Ascending aorta (tissue), 2 donors: ENCODE measurements around the gene POLK. TPM values are rescaled to one million over a fixed set of nuclear protein-coding genes. Genes with fewer than 3 reads are reported as not detected.

Experiments used
- DNase-seq, 2 donors: peaks; one replicate each; pipeline ENCODE4 v3.0.0-alpha.2; 2019; ENCODE audit warnings: low spot score in 2 of 2
- H3K27ac ChIP-seq, 2 donors: fragments of 200-600 bp; sonication (generic); one replicate each; pipeline ENCODE4 v1.5.1; 2016 to 2017; ENCODE audit warnings: mild to moderate bottlenecking in 1 of 2
- H3K27me3 ChIP-seq: fragments of 200-600 bp; sonication (generic); one replicate; pipeline ENCODE4 v1.5.1; 2017
- H3K36me3 ChIP-seq, 2 donors: fragments of 200-600 bp; sonication (generic); one replicate each; pipeline ENCODE4 v1.5.1; 2016
- H3K4me1 ChIP-seq, 2 donors: fragments of 200-600 bp; sonication (generic); one replicate each; pipeline ENCODE4 v1.5.1; 2016 to 2017; ENCODE audit warnings: mild to moderate bottlenecking in 1 of 2
- H3K4me3 ChIP-seq, 2 donors: fragments of 200-600 bp; sonication (generic); one replicate each; pipeline ENCODE4 v1.5.1; 2016 to 2017; ENCODE audit warnings: mild to moderate bottlenecking in 1 of 2
- H3K9me3 ChIP-seq, 2 donors: fragments of 200-600 bp; sonication (generic); one replicate each; pipeline ENCODE4 v1.5.1; 2016
- CTCF ChIP-seq, 3 experiments: fragments of 200-600 bp in 2 of 3; fragments of 450-650 bp in 1 of 3; sonication (generic) in 2 of 3; IDR thresholded peaks; one replicate each; pipeline ENCODE4 v1.5.1; 2016 to 2019; ENCODE audit warnings: antibody characterized with exemption in 3 of 3, mild to moderate bottlenecking in 1 of 3, moderate library complexity in 1 of 3
- intact Hi-C: fragments of 100-400 bp; cut with DNase I; formaldehyde crosslinking; loops from one replicate; pipeline ENCODE4 v1.15.1; 2023
- total RNA-seq: library from RNA; depleted of rRNA; stranded (reverse); fragments of >200 nt; gene quantifications from one replicate; pipeline ENCODE4 v1.1.0, GENCODE V29; 2016

The POLK gene
- total RNA-seq, 1 donor from 2014 or later = 19.4 TPM

GRCh38 chr5:75623846-75624245, 112.2 kb downstream of the POLK start:
- Histone ChIP-seq H3K36me3 (no peaks in the 10 kb centered on the region), H3K27ac (no peak overlapping the region), H3K4me3 (no peak overlapping the region), H3K9me3 (no peaks in the 10 kb centered on the region), H3K27me3 (no peaks in the 10 kb centered on the region), H3K4me1 (no peaks in the 10 kb centered on the region)
- intact Hi-C loops = no loop called here
- DNase-seq = no peak
- TF ChIP-seq CTCF (IDR thresholded peaks at IDR 0.05) = no peak

GRCh38 chr5:75626959-75627358, 115.3 kb downstream of the POLK start:
- H3K36me3 ChIP-seq = no peaks in the 10 kb centered on the region
- H3K9me3 ChIP-seq = no peaks in the 10 kb centered on the region
- no peak overlapping the region for H3K4me3 ChIP-seq
- DNase-seq = no peak
- TF ChIP-seq CTCF (IDR thresholded peaks at IDR 0.05) = no peak
- intact Hi-C loops = no loop called here
- H3K27ac ChIP-seq = no peak overlapping the region
- H3K27me3 ChIP-seq = no peaks in the 10 kb centered on the region
- no peaks in the 10 kb centered on the region for H3K4me1 ChIP-seq

GRCh38 chr5:75627801-75628200, 116.1 kb downstream of the POLK start:
- H3K9me3 ChIP-seq = no peaks in the 10 kb centered on the region
- no peak overlapping the region for H3K4me3 ChIP-seq
- no peaks in the 10 kb centered on the region for H3K4me1 ChIP-seq
- no peak for DNase-seq
- no peaks in the 10 kb centered on the region for H3K36me3 ChIP-seq
- no peaks in the 10 kb centered on the region for H3K27me3 ChIP-seq
- no peak for TF ChIP-seq CTCF (IDR thresholded peaks at IDR 0.05)
- intact Hi-C loops = no loop called here
- H3K27ac ChIP-seq = no peak overlapping the region

- intact Hi-C loops = no loop called here
- no peak for TF ChIP-seq CTCF (IDR thresholded peaks at IDR 0.05)
- Histone ChIP-seq H3K4me1 (no peaks in the 10 kb centered on the region), H3K27ac (no peak overlapping the region), H3K27me3 (no peaks in the 10 kb centered on the region), H3K9me3 (no peaks in the 10 kb centered on the region), H3K4me3 (no peak overlapping the region), H3K36me3 (no peaks in the 10 kb centered on the region)
- no peak for DNase-seq
Observed at GRCh38 chr5:75630875-75631274, 119.2 kb downstream of the POLK start.

GRCh38 chr5:75632321-75632720, 120.6 kb downstream of the POLK start:
- no peak for TF ChIP-seq CTCF (IDR thresholded peaks at IDR 0.05)
- intact Hi-C loops = no loop called here
- Histone ChIP-seq H3K9me3 (no peaks in the 10 kb centered on the region), H3K36me3 (no peaks in the 10 kb centered on the region), H3K27ac (no peak overlapping the region), H3K4me1 (no peaks in the 10 kb centered on the region), H3K4me3 (no peak overlapping the region), H3K27me3 (no peaks in the 10 kb centered on the region)
- no peak for DNase-seq

GRCh38 chr5:75637949-75638348, 126.3 kb downstream of the POLK start:
- Histone ChIP-seq H3K4me1 (no peaks in the 10 kb centered on the region), H3K27me3 (no peaks in the 10 kb centered on the region), H3K4me3 (no peak overlapping the region), H3K9me3 (no peaks in the 10 kb centered on the region), H3K27ac (no peak overlapping the region), H3K36me3 (no peaks in the 10 kb centered on the region)
- TF ChIP-seq CTCF (IDR thresholded peaks at IDR 0.05) = no peak
- DNase-seq = no peak
- intact Hi-C loops = no loop called here
